ENCODE results near the gene FAM174B. TPM values are rescaled to one million over a fixed set of nuclear protein-coding genes. Genes with fewer than 3 reads are reported as not detected.

The FAM174B gene
- total and polyA plus RNA-seq, 10 of the 15 experiments (the other 5 are each of a cell fraction or from before 2014, with no cell fraction given): 0.71 to 15.9 (median 4.2) TPM

DNA sequence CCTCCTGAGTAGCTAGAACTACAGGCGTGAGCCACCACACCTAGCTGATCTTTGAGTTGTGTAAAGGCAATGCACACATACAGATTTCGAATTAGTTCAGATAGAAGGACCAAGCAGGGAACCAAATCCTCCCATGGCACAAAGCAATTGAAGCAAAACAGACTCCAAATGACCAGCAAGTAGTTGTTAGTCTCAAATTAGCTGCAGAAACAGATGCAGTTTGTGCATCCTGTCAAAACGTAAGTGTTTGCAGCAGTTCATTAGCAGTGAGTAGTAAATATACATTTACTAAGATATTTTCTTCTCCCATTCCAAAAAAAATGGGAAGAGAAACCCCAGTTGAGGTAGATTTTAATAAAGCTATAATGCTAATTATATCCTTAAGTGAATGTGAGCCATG lies 15.8 kb upstream of the FAM174B start (continued):
- TF ChIP-seq BCL11A (IDR thresholded peaks at IDR 0.05; ENCODE audit: low read depth, low read length) (no peak), SMAD1 (IDR thresholded peaks at IDR 0.05; ENCODE audit: low read depth, partially characterized antibody) (no peak), ZNF384 (IDR thresholded peaks at IDR 0.05; ENCODE audit: borderline replicate concordance, low read depth, low read length) (no peak), POLR2A (IDR thresholded peaks at IDR 0.05; ENCODE audit: low read depth, low read length) (no peak), NR2C2 (IDR thresholded peaks at IDR 0.05; ENCODE audit: borderline replicate concordance, control insufficient read depth, insufficient read length, low read depth) (no peak), NR2F1 (conservative IDR thresholded peaks at IDR 0.05) (no peak)

DNA sequence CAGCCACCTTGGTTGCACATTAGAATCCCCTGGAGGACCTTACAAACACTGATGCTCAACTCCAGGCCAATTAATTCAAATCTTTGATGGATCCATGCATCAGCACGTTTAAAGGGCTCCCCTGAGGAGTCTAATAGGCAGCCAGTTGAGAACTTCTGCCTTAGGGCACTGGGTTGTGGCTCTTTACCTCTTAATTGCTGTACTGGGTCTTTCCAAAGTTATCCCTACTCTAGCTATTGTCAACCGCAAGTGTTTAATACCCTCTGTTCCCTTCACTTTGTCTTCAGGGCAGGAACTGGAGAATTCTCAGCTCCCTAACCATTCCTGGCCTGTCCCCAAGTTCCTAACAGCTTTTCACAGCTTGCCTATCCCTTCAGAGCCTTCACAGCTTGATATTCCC lies 15.0 kb upstream of the FAM174B start:
- CTCF ChIA-PET: interaction anchor here (1.1 to 2.3 kb wide), 3 partner anchors 12 to 41 kb away, joined by 3 to 6 read pairs (median 3); no protein-coding TSS in a partner anchor
- no peak for TF ChIP-seq SREBF1 (IDR thresholded peaks at IDR 0.05; ENCODE audit: low read length)
- no peak for TF ChIP-seq HCFC1 (IDR thresholded peaks at IDR 0.05; ENCODE audit: low read length)
- TF ChIP-seq FOXM1 (IDR thresholded peaks at IDR 0.05; ENCODE audit: low read depth, low read length): no peak
- TF ChIP-seq HDGF (IDR thresholded peaks at IDR 0.05): no peak
- no peak for TF ChIP-seq ESRRA (IDR thresholded peaks at IDR 0.05; ENCODE audit: low read length)
- no peak for TF ChIP-seq FOS (IDR thresholded peaks at IDR 0.05; ENCODE audit: borderline replicate concordance, extremely low read depth, insufficient read length)
- SMC1A ChIA-PET (ENCODE audit: uncharacterized antibody, unreplicated experiment): interaction anchor here (1.6 to 3.1 kb wide), 2 partner anchors 12 to 17 kb away, joined by 6 to 19 read pairs; no protein-coding TSS in a partner anchor
- RAD21 ChIA-PET (ENCODE audit: unreplicated experiment): interaction anchor here (0.7 kb wide), 1 partner anchor 44 kb away, joined by 3 read pairs; no protein-coding TSS in a partner anchor
- Histone ChIP-seq H3K9ac (ENCODE audit: control insufficient read depth, insufficient read depth, low read length) (no peak overlapping the region), H2AFZ (ENCODE audit: control insufficient read depth, low read depth, low read length) (no peak overlapping the region), H3K27me3 (replicated peaks in 1 of 2; ENCODE audit: control insufficient read depth in 2 of 2, insufficient read depth in 2 of 2, low read length in 1 of 2) (no peaks in the 10 kb centered on the region), H3K4me2 (ENCODE audit: control insufficient read depth, insufficient read depth) (no peak overlapping the region), H3K9me3 (replicated peaks; ENCODE audit: control insufficient read depth, insufficient read depth, low read length) (no peaks in the 10 kb centered on the region), H3K79me2 (ENCODE audit: control insufficient read depth, insufficient read depth, low read length) (no peaks in the 10 kb centered on the region), H3K4me1 (ENCODE audit: control insufficient read depth, insufficient read depth, low read length) (peaks cover 2% of the 10 kb centered on the region), H3K36me3 (ENCODE audit: control insufficient read depth in 2 of 2, insufficient read depth in 2 of 2, low read length in 1 of 2) (no peaks in the 10 kb centered on the region), H3K27ac (ENCODE audit: control insufficient read depth, insufficient read depth) (no peak overlapping the region), H3K4me3 (no peak overlapping the region), H4K20me1 (ENCODE audit: control insufficient read depth, insufficient read depth) (no peaks in the 10 kb centered on the region)
- POLR2A ChIA-PET: no interaction called here
- no TSS peak for BruUV-seq (replicated peaks)
- FAIRE-seq (no peak), ATAC-seq (no peak), DNase-seq (ENCODE audit: low read depth, low spot score) (no peak)
- 50% methylated on average over 2 of the region's 2 CpGs for WGBS (ENCODE audit: insufficient coverage, insufficient replicate concordance, low lambda C conversion rate, missing lambda C conversion rate)
- in situ Hi-C loops (cut with MboI): no loop called here
- intact Hi-C loops (cut with micrococcal nuclease; ENCODE audit: unreplicated experiment): no loop called here
